Measurements from ENCODE around the gene ADISSP. TPM values are rescaled to one million over a fixed set of nuclear protein-coding genes. Genes with fewer than 3 reads are reported as not detected.

ADISSP gene
- total and polyA plus RNA-seq, 2 of the 13 experiments (the other 11 are each of a cell fraction or from before 2014, with no cell fraction given), result 38.3 to 90.6 TPM

DNA sequence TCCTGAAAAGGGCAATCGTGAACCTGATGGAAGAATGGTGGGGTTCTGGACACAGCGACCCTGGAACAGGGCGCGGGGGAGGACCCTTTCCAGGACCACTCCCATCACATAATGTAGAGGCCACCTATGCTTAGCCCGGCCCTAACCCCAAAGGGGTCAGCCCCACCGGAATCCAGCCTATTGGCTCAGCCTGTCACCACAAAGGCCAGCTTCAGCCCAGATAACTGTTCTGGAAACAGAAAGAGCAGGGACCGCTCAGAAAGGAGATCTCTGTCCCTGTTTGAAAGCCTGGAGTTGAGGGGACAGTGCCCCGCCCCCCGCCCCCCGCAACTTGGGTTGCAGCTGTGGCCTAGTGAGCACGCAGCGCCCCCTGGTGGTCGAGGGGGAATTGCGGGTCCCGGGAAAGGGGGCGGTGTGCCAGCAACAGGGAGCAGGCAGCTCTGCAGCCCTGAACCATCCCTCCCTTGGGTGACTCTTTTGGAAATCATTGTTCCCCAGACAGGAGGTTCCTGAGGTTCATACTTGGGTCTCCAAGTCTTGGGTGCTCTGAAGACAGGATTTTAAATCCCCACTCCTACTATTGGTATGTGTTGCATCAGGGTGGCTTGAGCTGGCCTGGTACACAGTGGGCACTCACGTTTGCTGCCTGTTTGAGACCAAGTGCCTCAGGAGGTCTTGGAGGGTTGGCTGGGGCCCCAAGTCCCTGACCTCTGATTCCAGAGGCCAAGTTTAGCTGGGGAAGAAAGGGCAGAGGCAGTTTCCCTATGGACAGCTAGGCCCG, 56.7 kb downstream of the ADISSP start (continued):
- TF ChIP-seq NRL (CRISPR knock-in tag; IDR thresholded peaks at IDR 0.05; ENCODE audit: borderline replicate concordance) (peak; percentile 63; the same call in 1 of the 2 replicates), YY1 (IDR thresholded peaks at IDR 0.05; ENCODE audit: insufficient read depth, insufficient replicate concordance, low read depth, low read length) (peak; percentile 26), TEAD3 (CRISPR knock-in tag; optimal IDR thresholded peaks at IDR 0.05; ENCODE audit: borderline replicate concordance) (peak; percentile 37), ERF (CRISPR knock-in tag; IDR thresholded peaks at IDR 0.05) (peak; percentile 62; the same call in 1 of the 2 replicates), ZBTB2 (CRISPR knock-in tag; IDR thresholded peaks at IDR 0.05; ENCODE audit: low read depth) (no peak), ZBTB25 (CRISPR knock-in tag; IDR thresholded peaks at IDR 0.05) (0 out of 2 replicates have a peak, but pooled peaks have one; percentile 58), SMAD3 (CRISPR knock-in tag; IDR thresholded peaks at IDR 0.05) (peak; percentile 73; the same call in 1 of the 2 replicates), ZNF790 (CRISPR knock-in tag; IDR thresholded peaks at IDR 0.05; ENCODE audit: borderline replicate concordance) (no peak), HNF1B (CRISPR knock-in tag; IDR thresholded peaks at IDR 0.05) (peak; percentile 21; the same call in 1 of the 2 replicates), ZNF12 (CRISPR knock-in tag; IDR thresholded peaks at IDR 0.05) (no peak), SP5 (CRISPR knock-in tag; IDR thresholded peaks at IDR 0.05; ENCODE audit: borderline replicate concordance, low read depth) (peak; percentile 54; the same call in 1 of the 2 replicates), ZNF570 (CRISPR knock-in tag; IDR thresholded peaks at IDR 0.05; ENCODE audit: borderline replicate concordance) (no peak), ZNF407 (CRISPR knock-in tag; IDR thresholded peaks at IDR 0.05; ENCODE audit: not compliant biosample characterization) (peak; percentile 61), FOXO1 (CRISPR knock-in tag; IDR thresholded peaks at IDR 0.05) (0 out of 2 replicates have a peak, but pooled peaks have one; percentile 21), ZNF274 (CRISPR knock-in tag; IDR thresholded peaks at IDR 0.05) (peak; percentile 58; the same call in 1 of the 2 replicates), ZNF431 (CRISPR knock-in tag; IDR thresholded peaks at IDR 0.05; ENCODE audit: borderline replicate concordance, low read depth) (no peak)

Data from HepG2 (cell line).